Esophagus squamous epithelium (tissue), 5 donors: ENCODE data around the gene ADAM19. TPM values are rescaled to one million over a fixed set of nuclear protein-coding genes. Genes with fewer than 3 reads are reported as not detected.
A peak's percentile ranks its signal among the peaks of the same experiment; 100 is the strongest.
"Not testable (repeated sequence)": the region's sequence is repeated elsewhere in the genome, so short reads cannot be mapped to it uniquely, and the experiment has no call there.

Experiments used
- DNase-seq: peaks from one replicate; lab custom pipeline; 2025; lab: John Stamatoyannopoulos, UW
- H3K27ac ChIP-seq, 4 donors: fragments of 200-600 bp; sonication (generic); one replicate each; pipeline ENCODE4 v1.5.1; 2016 to 2019; ENCODE audit warnings: mild to moderate bottlenecking in 1 of 4
- H3K27me3 ChIP-seq, 4 donors: fragments of 200-600 bp; sonication (generic); 1 replicate in 3 of 4; 2 replicates in 1 of 4; pipeline versions ENCODE4 v1.5.1 to v1.6.0; 2017 to 2021; ENCODE audit warnings: antibody characterized with exemption in 1 of 4
- H3K36me3 ChIP-seq, 3 donors: fragments of 200-600 bp; sonication (generic); one replicate each; pipeline ENCODE4 v1.5.1; 2016 to 2019
- H3K4me1 ChIP-seq, 3 donors: fragments of 200-600 bp; sonication (generic); one replicate each; pipeline ENCODE4 v1.5.1; 2017 to 2019
- H3K4me3 ChIP-seq, 4 donors: fragments of 200-600 bp; sonication (generic); 1 replicate in 3 of 4; 2 replicates in 1 of 4; pipeline ENCODE4 v1.5.1; 2016 to 2019; ENCODE audit warnings: mild to moderate bottlenecking in 2 of 4, moderate library complexity in 1 of 4
- H3K9me3 ChIP-seq, 3 donors: fragments of 200-600 bp; sonication (generic); one replicate each; pipeline ENCODE4 v1.5.1; 2016 to 2019
- POLR2A ChIP-seq, 4 donors: fragments of 450-650 bp; IDR thresholded peaks; one replicate each; pipeline ENCODE4 v1.6.1; 2017; ENCODE audit warnings: antibody characterized with exemption in 4 of 4, mild to moderate bottlenecking in 4 of 4, moderate library complexity in 3 of 4
- WGBS, 2 donors: methylation state at CpG; one replicate each; pipeline ENCODE4 v1.1.5; 2018; 5-methylcytosine and 5-hydroxymethylcytosine counted together
- intact Hi-C: fragments of 100-400 bp; cut with DNase I; formaldehyde crosslinking; loops from one replicate; pipeline ENCODE4 v1.15.0; 2022
- total RNA-seq, 4 donors: library from RNA; depleted of rRNA; stranded (reverse); fragments of >200 nt; gene quantifications; one replicate each; pipeline ENCODE4 v1.1.0, GENCODE V29; 2016
- TF ChIP-seq, protein P1 (sequence below), 6 experiments: fragments of 450-650 bp in 4 of 6; fragments of 200-600 bp in 2 of 6; sonication (generic) in 2 of 6; IDR thresholded peaks; one replicate each; pipeline ENCODE4 v1.5.1; 2016 to 2019; ENCODE audit warnings: antibody characterized with exemption in 6 of 6, mild to moderate bottlenecking in 4 of 6, moderate library complexity in 4 of 6
- donor health status: DM: yes; HTN: yes; CAD: no.

The ADAM19 gene
- total RNA-seq, 4 donors from 2014 or later: 1.9 to 11.6 (median 4.3) TPM

DNA sequence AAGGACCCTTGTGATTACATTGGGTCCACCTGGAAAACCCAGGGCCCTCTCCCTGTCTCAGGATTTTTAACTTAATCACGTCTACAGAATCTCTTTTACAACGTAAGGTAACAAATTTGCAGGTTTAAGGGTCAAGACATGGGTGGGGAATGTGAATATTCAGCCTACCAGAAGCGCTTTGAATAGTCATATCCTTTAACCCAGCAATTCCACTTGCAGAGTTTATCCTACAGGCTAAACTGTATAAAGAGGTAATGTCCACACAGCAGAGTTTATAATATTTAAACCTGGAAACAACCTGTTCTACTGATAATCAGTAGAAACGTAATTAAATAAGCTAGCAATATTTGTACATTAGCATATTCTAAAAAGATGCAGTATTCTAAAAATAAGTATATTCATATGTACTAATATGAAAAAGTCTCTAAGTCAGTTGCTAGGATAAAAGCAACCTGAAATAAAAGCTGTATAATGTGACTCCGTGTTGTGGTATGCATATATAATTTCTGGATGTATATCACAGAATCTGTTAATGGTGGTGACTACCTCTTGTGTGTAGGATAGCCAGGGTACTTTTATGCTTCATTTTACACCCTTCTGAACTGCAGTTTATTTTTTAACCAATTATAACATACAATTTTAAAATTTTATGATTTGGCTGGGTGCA lies 129.7 kb downstream of the ADAM19 start:
- 74 to 86% methylated on average over 5 of the region's 5 CpGs for WGBS, 2 donors
- no peaks in the 10 kb centered on the region for H3K9me3 ChIP-seq
- intact Hi-C loops: no loop called here

DNA sequence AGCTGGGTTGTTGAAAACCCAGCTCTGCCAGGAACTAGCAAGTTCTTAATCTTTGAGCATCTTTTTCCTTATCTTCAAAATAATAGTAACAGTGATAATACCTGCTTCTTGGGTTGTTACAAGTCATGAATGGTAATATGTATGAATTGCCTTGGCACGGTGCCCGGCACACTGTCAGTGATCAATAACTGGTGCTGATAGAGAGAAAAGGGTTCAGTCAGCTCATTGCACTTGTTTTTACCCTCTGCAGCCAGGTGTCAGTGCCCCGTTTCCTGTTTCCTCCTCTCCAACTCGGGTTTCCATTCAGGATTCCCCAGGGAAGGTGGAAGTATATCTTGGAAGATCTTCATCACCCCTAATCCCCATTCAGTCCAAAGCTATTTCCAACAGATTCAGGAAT lies 131.4 kb downstream of the ADAM19 start:
- Histone ChIP-seq H3K27me3 (no peaks in the 10 kb centered on the region), H3K4me1 (peaks cover 0 to 24% (median 14%) of the 10 kb centered on the region in 3 donors), H3K9me3 (no peaks in the 10 kb centered on the region), H3K4me3 (no peak overlapping the region), H3K36me3 (no peaks in the 10 kb centered on the region), H3K27ac (no peak overlapping the region)
- WGBS, 2 donors: 72 to 75% methylated on average over 4 of the region's 4 CpGs
- no peak for TF ChIP-seq POLR2A (IDR thresholded peaks at IDR 0.05)
- TF ChIP-seq, protein P1, sequence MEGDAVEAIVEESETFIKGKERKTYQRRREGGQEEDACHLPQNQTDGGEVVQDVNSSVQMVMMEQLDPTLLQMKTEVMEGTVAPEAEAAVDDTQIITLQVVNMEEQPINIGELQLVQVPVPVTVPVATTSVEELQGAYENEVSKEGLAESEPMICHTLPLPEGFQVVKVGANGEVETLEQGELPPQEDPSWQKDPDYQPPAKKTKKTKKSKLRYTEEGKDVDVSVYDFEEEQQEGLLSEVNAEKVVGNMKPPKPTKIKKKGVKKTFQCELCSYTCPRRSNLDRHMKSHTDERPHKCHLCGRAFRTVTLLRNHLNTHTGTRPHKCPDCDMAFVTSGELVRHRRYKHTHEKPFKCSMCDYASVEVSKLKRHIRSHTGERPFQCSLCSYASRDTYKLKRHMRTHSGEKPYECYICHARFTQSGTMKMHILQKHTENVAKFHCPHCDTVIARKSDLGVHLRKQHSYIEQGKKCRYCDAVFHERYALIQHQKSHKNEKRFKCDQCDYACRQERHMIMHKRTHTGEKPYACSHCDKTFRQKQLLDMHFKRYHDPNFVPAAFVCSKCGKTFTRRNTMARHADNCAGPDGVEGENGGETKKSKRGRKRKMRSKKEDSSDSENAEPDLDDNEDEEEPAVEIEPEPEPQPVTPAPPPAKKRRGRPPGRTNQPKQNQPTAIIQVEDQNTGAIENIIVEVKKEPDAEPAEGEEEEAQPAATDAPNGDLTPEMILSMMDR (IDR thresholded peaks at IDR 0.05): no peak
- intact Hi-C loops: no loop called here
- no peak for DNase-seq

More for the DNA sequence above, 129.7 kb downstream of the ADAM19 start:
- no peak for DNase-seq
- no peak overlapping the region for H3K27ac ChIP-seq
- no peak overlapping the region for H3K4me3 ChIP-seq
- peaks cover 0 to 33% (median 17%) of the 10 kb centered on the region in 3 donors for H3K4me1 ChIP-seq
- TF ChIP-seq POLR2A (IDR thresholded peaks at IDR 0.05): no peak
- TF ChIP-seq, protein P1 (IDR thresholded peaks at IDR 0.05): no peak
- no peaks in the 10 kb centered on the region for H3K36me3 ChIP-seq
- no peaks in the 10 kb centered on the region for H3K27me3 ChIP-seq

DNA sequence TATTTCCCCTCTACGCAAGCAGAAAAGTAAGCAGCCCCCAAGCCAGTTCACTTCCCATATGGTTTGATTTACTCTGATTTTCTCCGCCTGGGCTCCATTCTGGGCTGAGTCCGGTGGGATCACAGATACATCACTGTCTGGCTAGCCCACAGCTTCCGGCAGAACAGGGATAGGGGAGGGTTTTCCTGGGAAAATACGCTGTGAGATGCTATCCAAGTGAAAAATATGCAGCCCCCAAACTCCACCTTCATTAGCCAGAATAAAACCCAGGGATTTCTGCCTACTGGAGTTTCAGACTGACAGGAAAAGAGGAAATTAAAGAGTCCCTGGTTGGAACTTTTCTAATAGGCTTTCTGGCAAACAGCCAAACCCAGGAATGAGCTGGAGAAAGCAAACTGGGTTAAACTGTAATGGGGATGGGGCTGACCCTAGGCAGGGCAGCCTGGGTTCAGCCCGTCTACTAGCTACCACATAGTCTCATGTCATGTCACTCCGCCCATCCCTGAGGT lies 132.5 kb downstream of the ADAM19 start:
- no peak for DNase-seq
- TF ChIP-seq, protein P1 (IDR thresholded peaks at IDR 0.05): no peak
- no peak for TF ChIP-seq POLR2A (IDR thresholded peaks at IDR 0.05)
- intact Hi-C loops: no loop called here
- 59 to 69% methylated on average over 7 of the region's 7 CpGs for WGBS, 2 donors
- no peak overlapping the region for H3K27ac ChIP-seq
- H3K36me3 ChIP-seq: no peaks in the 10 kb centered on the region
- H3K9me3 ChIP-seq: no peaks in the 10 kb centered on the region
- H3K4me1 ChIP-seq: peaks cover 0 to 14% (median 8%) of the 10 kb centered on the region in 3 donors
- H3K4me3 ChIP-seq: no peak overlapping the region
- no peaks in the 10 kb centered on the region for H3K27me3 ChIP-seq

DNA sequence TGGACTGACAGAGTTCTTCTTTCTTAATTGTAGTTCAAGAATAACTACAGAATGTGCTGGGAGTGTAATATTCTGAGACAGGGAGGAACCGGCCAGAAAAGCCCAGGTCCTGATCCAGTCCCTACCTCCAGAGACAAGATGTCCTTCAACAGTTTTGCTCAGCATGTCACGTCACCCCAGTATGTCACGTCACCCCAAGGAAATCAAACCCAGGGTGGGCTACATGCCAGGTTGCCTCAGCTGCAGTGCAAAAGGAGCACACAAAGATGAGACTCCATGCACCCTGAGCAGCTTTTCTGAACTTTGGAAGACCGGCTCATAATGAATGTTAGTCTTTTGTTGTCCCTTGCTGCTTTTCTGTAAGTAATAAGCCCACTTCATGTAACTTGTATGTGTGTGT lies 141.5 kb downstream of the ADAM19 start:
- Histone ChIP-seq H3K27ac (no peak overlapping the region), H3K4me1 (no peaks in the 10 kb centered on the region), H3K36me3 (no peaks in the 10 kb centered on the region), H3K9me3 (no peaks in the 10 kb centered on the region), H3K27me3 (no peaks in the 10 kb centered on the region), H3K4me3 (no peak overlapping the region)
- no peak for TF ChIP-seq POLR2A (IDR thresholded peaks at IDR 0.05)
- TF ChIP-seq, protein P1 (IDR thresholded peaks at IDR 0.05): no peak
- intact Hi-C loops: loop anchor here (5.0 kb wide), 2 partner anchors 43 to 283 kb away; no protein-coding TSS in a partner anchor
- DNase-seq: no peak
- 80 to 89% methylated on average over 3 to 4 of the region's 4 CpGs for WGBS, 2 donors

GRCh38 chr5:157431544-157432200 lies 143.9 kb downstream of the ADAM19 start:
- no peak overlapping the region for H3K4me3 ChIP-seq
- no peak for TF ChIP-seq POLR2A (IDR thresholded peaks at IDR 0.05)
- TF ChIP-seq, protein P1 (IDR thresholded peaks at IDR 0.05): peak; percentile 51 to 74 (median 54)
- no peak overlapping the region for H3K27ac ChIP-seq
- intact Hi-C loops: loop anchor here (5.0 kb wide), 2 partner anchors 46 to 286 kb away; no protein-coding TSS in a partner anchor
- H3K36me3 ChIP-seq: no peaks in the 10 kb centered on the region
- no peaks in the 10 kb centered on the region for H3K9me3 ChIP-seq
- H3K27me3 ChIP-seq: no peaks in the 10 kb centered on the region
- 33 to 34% methylated on average over 4 of the region's 4 CpGs for WGBS, 2 donors
- H3K4me1 ChIP-seq: no peaks in the 10 kb centered on the region
- no peak for DNase-seq

- intact Hi-C loops: loop anchor here (5.0 kb wide), 2 partner anchors 47 to 287 kb away; no protein-coding TSS in a partner anchor
- H3K9me3 ChIP-seq, H3K27ac ChIP-seq, H3K27me3 ChIP-seq, H3K4me3 ChIP-seq, DNase-seq, H3K4me1 ChIP-seq, H3K36me3 ChIP-seq: not testable (repeated sequence)
- whole genome bisulfite sequencing, 2 donors: 88 to 93% methylated on average over 5 of the region's 5 CpGs
Measured at GRCh38 chr5:157429920-157430319, 145.7 kb downstream of the ADAM19 start.
